ENCODE data around the gene ARHGEF1.
"Not testable (repeated sequence)": the region's sequence is repeated elsewhere in the genome, so short reads cannot be mapped to it uniquely, and the experiment has no call there.

ARHGEF1 gene

GRCh38 chr19:41906271-41906670 is 23.3 kb downstream of the ARHGEF1 start:
- no peak for DNase-seq

- no peak for DNase-seq
These were observed 24.1 kb downstream of the ARHGEF1 start for GRCh38 chr19:41906916-41907680.

GRCh38 chr19:41907994-41908615 is 25.1 kb downstream of the ARHGEF1 start:
- no peak for DNase-seq

- no peak for DNase-seq
These were observed 25.9 kb downstream of the ARHGEF1 start for GRCh38 chr19:41908724-41909464.

GRCh38 chr19:41909706-41910105 is 26.7 kb downstream of the ARHGEF1 start:
- no peak for DNase-seq

- no peak for DNase-seq
These were observed 27.4 kb downstream of the ARHGEF1 start for GRCh38 chr19:41910240-41910991.

- no peak for DNase-seq
These were observed 28.3 kb downstream of the ARHGEF1 start for GRCh38 chr19:41910992-41911888.

GRCh38 chr19:41911889-41912731 is 29.1 kb downstream of the ARHGEF1 start:
- no peak for DNase-seq

- no peak for DNase-seq
These were observed 30.0 kb downstream of the ARHGEF1 start for GRCh38 chr19:41912899-41913537.

- no peak for DNase-seq
These were observed 30.8 kb downstream of the ARHGEF1 start for GRCh38 chr19:41913538-41914423.

GRCh38 chr19:41914424-41914834 is 31.4 kb downstream of the ARHGEF1 start:
- DNase-seq: not testable (repeated sequence)

GRCh38 chr19:41915021-41915775 is 32.2 kb downstream of the ARHGEF1 start:
- DNase-seq: no peak

- no peak for DNase-seq
These were observed 32.9 kb downstream of the ARHGEF1 start for GRCh38 chr19:41915776-41916414.

- DNase-seq: no peak
These were observed 34.7 kb downstream of the ARHGEF1 start for GRCh38 chr19:41917676-41918075.

GRCh38 chr19:41918095-41918494 is 35.1 kb downstream of the ARHGEF1 start:
- no peak for DNase-seq

- no peak for DNase-seq
These were observed 35.8 kb downstream of the ARHGEF1 start for GRCh38 chr19:41918653-41919244.

- DNase-seq: no peak
These were observed 37.1 kb downstream of the ARHGEF1 start for GRCh38 chr19:41919948-41920712.

All from DMS 273 treated with DMSO at 0.1 percent for 48 hours (cell line).